ENCODE measurements around the gene NUDT8. TPM values are rescaled to one million over a fixed set of nuclear protein-coding genes. Genes with fewer than 3 reads are reported as not detected.

Gene NUDT8
- polyA plus RNA-seq, 1 donor (not counting 4 experiments of a cell fraction or from before 2014, with no cell fraction given) = 1.1 TPM

DNA sequence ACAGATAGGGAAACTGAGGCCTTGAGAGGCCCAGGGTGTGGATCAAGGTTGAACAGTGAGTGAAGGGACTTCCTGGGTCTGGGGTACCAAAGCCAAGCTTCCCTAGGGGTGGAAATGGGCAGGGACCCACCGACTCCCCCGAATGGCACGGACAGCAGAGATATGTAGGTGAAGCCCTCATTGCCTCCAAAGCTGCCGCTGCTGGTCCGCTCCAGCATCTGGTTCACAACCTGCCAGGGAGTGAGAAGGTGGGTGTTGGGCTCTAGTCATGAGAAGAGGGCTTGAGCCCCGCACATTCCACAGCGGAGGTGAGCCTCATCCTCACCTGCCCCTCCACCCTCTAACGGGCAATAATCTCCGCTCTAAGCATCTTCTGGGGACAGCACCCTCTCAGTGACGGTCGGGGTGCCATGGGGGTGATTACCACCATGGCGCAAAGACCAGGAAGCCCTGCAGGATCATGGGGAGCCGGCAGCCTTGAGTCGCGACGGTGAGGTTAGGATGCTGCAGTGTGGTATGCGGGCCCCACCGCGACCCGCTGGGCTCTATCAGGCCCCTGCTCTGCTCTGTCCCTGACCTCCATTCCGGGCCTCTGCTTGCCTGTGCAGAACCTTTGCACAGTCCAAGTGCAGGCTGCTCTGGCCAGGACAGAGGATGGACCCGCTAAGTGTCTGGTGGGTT is 33.9 kb upstream of the NUDT8 start:
- no peak for DNase-seq (ENCODE audit: low read depth, low spot score)
- H3K9ac ChIP-seq (ENCODE audit: control insufficient read depth, extremely low read depth, insufficient read depth, low read length) = no peak overlapping the region
- no peaks in the 10 kb centered on the region for H3K9me3 ChIP-seq (ENCODE audit: control insufficient read depth, low read depth, low read length)
- H3K9me1 ChIP-seq (ENCODE audit: control insufficient read depth, extremely low read depth, insufficient read depth, low read length) = no peaks in the 10 kb centered on the region
- no peak for FAIRE-seq
- H4K20me1 ChIP-seq (ENCODE audit: control insufficient read depth, extremely low read depth, insufficient read depth, low read length) = no peaks in the 10 kb centered on the region
- TF ChIP-seq, protein P1, sequence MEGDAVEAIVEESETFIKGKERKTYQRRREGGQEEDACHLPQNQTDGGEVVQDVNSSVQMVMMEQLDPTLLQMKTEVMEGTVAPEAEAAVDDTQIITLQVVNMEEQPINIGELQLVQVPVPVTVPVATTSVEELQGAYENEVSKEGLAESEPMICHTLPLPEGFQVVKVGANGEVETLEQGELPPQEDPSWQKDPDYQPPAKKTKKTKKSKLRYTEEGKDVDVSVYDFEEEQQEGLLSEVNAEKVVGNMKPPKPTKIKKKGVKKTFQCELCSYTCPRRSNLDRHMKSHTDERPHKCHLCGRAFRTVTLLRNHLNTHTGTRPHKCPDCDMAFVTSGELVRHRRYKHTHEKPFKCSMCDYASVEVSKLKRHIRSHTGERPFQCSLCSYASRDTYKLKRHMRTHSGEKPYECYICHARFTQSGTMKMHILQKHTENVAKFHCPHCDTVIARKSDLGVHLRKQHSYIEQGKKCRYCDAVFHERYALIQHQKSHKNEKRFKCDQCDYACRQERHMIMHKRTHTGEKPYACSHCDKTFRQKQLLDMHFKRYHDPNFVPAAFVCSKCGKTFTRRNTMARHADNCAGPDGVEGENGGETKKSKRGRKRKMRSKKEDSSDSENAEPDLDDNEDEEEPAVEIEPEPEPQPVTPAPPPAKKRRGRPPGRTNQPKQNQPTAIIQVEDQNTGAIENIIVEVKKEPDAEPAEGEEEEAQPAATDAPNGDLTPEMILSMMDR (optimal IDR thresholded peaks at IDR 0.05 in 1 of 3, IDR thresholded peaks at IDR 0.05 in 1 of 3, conservative IDR thresholded peaks at IDR 0.05 in 1 of 3; ENCODE audit: extremely low read depth in 1 of 3, insufficient read depth in 2 of 3, low read length in 3 of 3) = no peak
- TF ChIP-seq EZH2 (IDR thresholded peaks at IDR 0.05; ENCODE audit: low read length) = no peak
- H3K36me3 ChIP-seq (ENCODE audit: control insufficient read depth in 2 of 2, extremely low read depth in 1 of 2, insufficient read depth in 2 of 2, low read length in 2 of 2) = no peaks in the 10 kb centered on the region
- H3K4me2 ChIP-seq (ENCODE audit: control insufficient read depth, extremely low read depth, insufficient read depth, low read depth, low read length) = no peak overlapping the region
- H3K27me3 ChIP-seq (ENCODE audit: control insufficient read depth, extremely low read depth, insufficient read depth, low read length) = no peaks in the 10 kb centered on the region
- dilution Hi-C loops (cut with MboI; ENCODE audit: extremely low pct_ligation_motif_present, low sequenced_read_pairs) = no loop called here
- no peak overlapping the region for H2AFZ ChIP-seq (ENCODE audit: control insufficient read depth, low read length)
- no peak overlapping the region for H3K27ac ChIP-seq (ENCODE audit: control insufficient read depth, insufficient read depth, low read length)
- H3K4me3 ChIP-seq (ENCODE audit: control insufficient read depth in 2 of 3, extremely low read depth in 1 of 3, insufficient read depth in 2 of 3, low read depth in 1 of 3, low read length in 3 of 3) = no peak overlapping the region
- no peaks in the 10 kb centered on the region for H3K79me2 ChIP-seq (ENCODE audit: control insufficient read depth, insufficient read depth, low read length)
- no peaks in the 10 kb centered on the region for H3K4me1 ChIP-seq (ENCODE audit: control insufficient read depth, extremely low read depth, insufficient read depth, low read length)

DNA sequence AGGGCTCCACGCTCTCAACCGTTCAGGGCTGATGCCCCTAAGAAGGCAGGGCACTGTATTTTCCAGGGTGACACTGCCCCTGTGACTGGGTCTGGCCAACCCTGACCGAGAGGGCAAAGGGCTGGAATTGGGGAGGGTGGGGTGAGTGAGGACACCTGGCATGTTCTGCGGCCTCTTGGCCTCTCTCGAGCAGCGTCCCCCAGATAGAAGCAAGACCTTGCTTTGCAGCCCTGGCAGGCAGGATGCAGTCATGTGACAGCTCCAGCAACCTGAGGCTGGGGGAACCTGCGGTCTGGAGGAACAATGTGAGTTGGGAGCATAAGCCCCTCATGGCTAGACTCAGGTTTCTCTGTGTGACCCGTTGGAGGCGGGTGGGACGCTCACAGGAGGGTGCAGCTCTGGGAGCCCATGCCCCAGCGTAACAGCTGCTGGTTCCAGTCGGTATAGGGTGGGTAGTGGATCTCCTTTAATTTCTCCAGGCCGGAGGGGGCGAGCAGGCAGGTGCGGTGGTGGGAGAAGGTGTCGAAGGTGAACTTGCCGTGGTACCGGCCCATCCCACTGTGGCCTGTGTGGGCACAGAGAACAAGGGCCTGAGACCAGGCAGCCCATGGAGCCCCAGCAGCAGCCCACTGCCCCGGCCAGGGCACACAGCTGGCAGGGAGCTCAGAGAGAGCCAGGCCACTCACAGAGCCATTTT is 33.2 kb upstream of the NUDT8 start:
- Histone ChIP-seq H3K9ac (ENCODE audit: control insufficient read depth, extremely low read depth, insufficient read depth, low read length) (no peak overlapping the region), H3K9me1 (ENCODE audit: control insufficient read depth, extremely low read depth, insufficient read depth, low read length) (no peaks in the 10 kb centered on the region), H3K79me2 (ENCODE audit: control insufficient read depth, insufficient read depth, low read length) (no peaks in the 10 kb centered on the region), H3K27ac (ENCODE audit: control insufficient read depth, insufficient read depth, low read length) (no peak overlapping the region), H2AFZ (ENCODE audit: control insufficient read depth, low read length) (no peak overlapping the region), H3K9me3 (ENCODE audit: control insufficient read depth, low read depth, low read length) (no peaks in the 10 kb centered on the region), H3K27me3 (ENCODE audit: control insufficient read depth, extremely low read depth, insufficient read depth, low read length) (no peaks in the 10 kb centered on the region), H3K4me2 (ENCODE audit: control insufficient read depth, extremely low read depth, insufficient read depth, low read depth, low read length) (no peak overlapping the region), H3K4me3 (ENCODE audit: control insufficient read depth in 2 of 3, extremely low read depth in 1 of 3, insufficient read depth in 2 of 3, low read depth in 1 of 3, low read length in 3 of 3) (no peak overlapping the region), H4K20me1 (ENCODE audit: control insufficient read depth, extremely low read depth, insufficient read depth, low read length) (no peaks in the 10 kb centered on the region), H3K4me1 (ENCODE audit: control insufficient read depth, extremely low read depth, insufficient read depth, low read length) (no peaks in the 10 kb centered on the region), H3K36me3 (ENCODE audit: control insufficient read depth in 2 of 2, extremely low read depth in 1 of 2, insufficient read depth in 2 of 2, low read length in 2 of 2) (no peaks in the 10 kb centered on the region)
- no peak for TF ChIP-seq EZH2 (IDR thresholded peaks at IDR 0.05; ENCODE audit: low read length)
- TF ChIP-seq, protein P1 (optimal IDR thresholded peaks at IDR 0.05 in 1 of 3, IDR thresholded peaks at IDR 0.05 in 1 of 3, conservative IDR thresholded peaks at IDR 0.05 in 1 of 3; ENCODE audit: extremely low read depth in 1 of 3, insufficient read depth in 2 of 3, low read length in 3 of 3) = no peak
- FAIRE-seq (no peak), DNase-seq (ENCODE audit: low read depth, low spot score) (no peak)
- dilution Hi-C loops (cut with MboI; ENCODE audit: extremely low pct_ligation_motif_present, low sequenced_read_pairs) = no loop called here
